ENCODE data around the gene STPG4.

STPG4 gene

DNA sequence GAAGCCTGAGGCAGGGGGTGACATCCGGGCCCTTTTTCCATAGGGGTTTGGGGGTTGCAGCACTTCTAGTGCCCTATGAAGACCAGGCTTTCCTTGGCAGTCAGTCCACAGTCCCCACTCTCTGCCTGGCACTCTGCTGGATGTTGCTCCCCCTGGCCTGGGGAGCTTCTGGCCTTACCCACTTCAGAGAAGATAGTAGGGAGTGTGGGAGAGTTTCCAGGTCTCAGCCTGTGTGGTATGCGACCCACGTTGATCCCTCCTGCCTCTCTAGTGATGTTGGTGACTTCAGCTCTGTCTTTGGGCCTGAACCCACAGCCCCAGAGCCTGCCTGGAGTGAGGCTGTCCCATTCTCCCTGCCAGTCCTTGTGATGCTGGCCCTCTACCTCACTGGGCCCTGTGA, 105.6 kb downstream of the STPG4 start:
- DNase-seq = no peak

- no peak for DNase-seq
These were observed 106.2 kb downstream of the STPG4 start for GRCh38 chr2:47048801-47049480.

DNA sequence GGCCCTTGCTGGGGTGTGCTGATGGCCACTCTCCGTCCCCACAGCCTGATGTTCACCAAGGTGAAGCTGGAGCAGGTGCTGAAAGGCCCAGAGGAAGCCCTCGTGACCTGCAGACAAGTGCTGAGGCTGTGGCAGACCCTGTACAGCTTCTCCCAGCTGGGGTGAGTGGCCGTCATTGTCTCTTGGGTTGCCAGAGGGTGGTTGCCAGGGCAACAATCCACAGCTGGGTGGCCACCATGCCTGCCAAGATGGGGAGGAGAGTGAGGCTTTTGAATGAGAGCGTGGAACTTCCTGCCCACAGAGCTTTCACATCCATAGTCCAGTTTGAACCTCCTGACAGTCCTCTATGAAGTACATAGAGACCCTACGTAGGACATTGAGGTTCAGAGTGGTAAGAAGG, 108.8 kb downstream of the STPG4 start:
- DNase-seq = peak; percentile 62

GRCh38 chr2:47043891-47044239, 111.2 kb downstream of the STPG4 start:
- DNase-seq = peak; percentile 15

DNA sequence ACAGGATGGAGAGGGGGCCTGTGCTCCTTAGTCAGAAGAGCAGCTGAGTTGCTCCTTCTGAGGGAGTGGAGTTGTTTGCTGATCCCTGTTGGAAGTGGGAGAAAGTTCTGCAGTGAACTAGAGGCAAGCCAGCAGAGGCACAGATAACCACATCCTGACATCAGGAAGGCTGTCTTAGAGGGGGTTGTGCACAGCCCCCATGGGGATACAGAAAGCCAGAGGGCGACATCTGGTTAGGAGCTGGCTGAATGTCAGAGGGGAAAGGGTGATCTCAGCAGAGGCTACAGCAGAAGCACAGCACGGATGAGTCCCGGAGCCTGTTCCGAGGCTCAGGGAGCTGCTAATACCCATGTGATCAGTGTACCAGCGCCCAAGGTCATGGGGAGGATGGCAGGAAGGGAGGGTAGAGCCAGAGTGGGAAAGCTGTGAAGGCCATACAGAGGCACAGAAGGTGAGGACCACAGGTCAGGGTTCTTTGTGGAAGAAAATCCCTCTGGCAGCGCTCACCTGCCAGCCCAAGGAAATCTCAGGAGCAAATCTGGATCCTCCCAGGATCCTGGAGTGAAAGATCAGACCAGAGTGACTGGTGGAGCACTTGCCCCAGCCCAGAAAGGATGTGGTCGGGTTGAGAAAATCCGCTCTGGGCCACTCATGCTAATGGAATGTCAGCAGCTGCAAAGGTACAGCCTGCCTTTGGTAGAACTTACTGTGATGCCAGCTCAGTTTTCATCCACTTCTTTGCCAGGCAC, 111.8 kb downstream of the STPG4 start:
- no peak for DNase-seq

DNA sequence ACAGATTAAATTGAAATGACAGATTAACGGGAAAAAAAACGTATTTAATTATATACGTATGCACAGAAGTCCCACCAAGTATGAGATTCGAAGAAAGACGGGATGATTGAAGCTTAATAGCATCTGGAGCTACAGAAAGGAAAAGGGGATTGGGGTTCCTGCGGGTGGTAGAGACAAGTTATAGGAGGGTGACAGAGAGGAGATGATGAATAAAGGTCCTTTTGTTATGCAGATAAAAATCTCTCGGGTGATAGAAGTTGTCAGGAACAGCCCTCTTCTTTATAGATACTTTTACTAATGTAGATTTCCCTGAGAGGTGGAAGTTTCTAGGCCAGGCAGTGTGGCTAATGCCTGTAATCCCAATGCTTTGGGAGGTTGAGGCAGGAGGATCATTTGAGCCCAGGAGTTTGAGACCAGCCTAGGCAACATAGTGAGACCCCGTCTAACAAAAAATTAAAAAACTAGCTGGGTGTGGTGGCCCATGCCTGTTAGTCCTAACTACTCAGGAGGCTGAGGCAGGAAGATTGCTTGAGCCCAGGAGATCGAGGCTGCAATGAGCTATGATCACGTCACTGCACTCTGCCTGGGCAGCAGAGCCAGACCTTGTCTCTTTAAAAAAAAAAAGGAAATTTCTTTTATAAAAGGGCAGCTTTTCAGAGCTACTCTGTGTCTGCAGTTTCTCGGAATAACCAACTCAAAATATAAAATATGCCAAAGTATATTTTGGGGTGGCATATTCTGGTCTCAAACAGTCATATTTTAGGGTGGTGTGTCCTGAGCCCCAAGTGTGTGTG, 113.0 kb downstream of the STPG4 start:
- DNase-seq = no peak

GRCh38 chr2:47041063-47041462, 114.0 kb downstream of the STPG4 start:
- no peak for DNase-seq

- no peak for DNase-seq
These were observed 114.5 kb downstream of the STPG4 start for GRCh38 chr2:47040651-47041050.

DNA sequence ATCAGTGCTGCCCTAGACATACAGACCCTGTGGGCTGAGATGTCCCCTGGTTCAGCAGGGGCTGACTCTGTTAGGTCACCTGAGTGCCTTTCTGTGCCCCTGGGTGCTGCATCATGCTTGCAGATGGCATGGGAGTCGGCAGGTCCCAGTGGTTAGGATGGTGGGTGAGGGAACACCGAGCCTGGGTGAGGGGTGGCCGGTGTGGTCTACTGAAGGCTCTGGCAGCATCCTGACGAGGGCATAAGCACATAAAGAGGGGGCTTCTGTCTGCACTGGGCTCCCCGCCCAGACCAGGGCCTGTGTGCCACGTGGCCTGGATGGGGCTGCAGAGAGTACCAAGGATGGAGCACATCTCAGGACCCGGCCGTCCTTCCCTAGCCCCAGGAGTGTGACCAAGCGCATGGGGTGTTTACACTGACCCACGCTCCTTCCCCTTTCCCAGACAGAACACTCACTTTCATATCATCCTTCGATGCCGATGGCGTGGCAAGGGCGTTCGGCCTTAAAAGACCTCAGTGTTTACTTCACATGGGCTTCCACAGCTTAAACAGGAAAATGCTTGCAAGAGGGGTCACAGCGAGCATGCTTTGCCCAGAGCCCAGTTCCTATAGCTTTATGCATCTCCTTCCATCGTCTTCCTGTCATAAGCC, 115.1 kb downstream of the STPG4 start:
- DNase-seq = no peak

DNA sequence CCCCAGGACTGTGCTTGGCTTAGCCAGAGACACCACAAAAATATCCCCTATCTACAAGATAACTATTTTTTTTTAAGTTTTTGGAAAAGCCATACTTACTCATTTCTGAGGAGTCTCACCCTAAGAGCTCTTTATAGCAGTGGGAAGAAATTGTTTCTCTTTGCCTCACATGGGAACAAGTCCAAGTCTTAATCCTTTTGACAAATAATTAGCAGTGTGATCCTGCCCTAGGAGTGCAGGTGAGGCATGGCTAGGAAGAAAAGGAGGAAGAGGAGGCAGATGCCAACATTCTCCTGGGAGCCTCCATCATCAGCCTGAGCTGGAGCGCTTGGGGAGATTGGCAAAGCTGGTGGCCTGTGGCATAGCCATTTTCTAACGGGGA, 115.6 kb downstream of the STPG4 start:
- DNase-seq = no peak

DNA sequence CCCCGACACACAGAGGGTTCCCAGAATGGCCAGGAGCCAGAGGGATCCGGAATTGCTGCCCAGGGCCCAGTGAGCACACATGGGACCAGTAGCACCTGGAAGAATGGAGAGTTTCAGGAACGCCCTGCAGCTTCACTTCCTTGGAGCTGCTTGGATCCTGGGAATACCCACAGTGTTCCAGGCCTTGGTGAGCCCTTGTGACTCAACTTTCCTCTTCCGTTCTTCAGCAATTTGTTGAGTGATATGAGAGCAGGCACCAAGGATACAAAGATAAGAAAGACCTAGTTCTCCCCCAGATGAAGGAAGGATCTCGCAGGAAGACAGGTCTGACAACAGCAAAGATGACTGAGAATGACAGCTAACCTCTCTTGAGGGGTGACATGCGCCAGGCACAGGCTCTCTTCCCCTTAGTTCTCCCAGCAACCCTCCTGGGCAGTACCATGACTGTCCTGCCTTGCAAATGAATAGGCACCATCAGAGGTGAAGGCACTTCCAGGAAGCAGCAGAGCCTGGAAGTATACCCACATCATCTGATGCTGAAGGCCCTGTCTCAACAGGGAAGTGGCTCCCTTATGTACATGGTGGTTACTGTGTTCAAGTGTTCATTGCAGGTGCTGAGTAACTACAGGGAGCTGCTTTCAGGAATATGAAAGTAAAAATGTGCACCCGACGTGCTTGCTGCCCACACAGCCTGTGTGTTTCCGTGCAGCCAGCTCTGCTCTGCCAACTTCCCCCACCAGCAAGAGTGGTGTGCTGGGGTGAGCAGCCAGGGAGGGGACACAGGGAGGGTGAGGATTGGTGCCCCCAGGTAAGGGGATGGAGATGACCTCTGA, 116.2 kb downstream of the STPG4 start:
- no peak for DNase-seq

DNA sequence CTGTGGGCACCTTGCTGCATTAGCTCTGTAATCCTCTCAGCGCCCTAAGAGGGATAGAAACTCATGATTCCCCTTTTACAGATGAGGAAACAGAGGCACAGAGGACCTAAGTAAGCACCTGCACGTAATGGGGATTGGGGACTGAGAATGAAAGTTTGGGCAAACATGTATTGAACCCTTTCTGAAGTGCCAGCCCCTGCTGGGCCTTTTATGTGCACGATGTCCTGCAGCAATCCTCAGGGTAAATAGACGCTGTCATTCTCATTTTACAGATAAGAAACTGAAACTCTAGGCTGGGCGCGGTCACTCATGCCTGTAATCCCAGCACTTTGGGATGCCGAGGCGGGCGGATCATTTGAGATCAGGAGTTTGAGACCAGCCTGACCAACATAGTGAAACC, 117.4 kb downstream of the STPG4 start:
- DNase-seq = no peak

Data from NCI-H2029 treated with DMSO at 0.1 percent for 48 hours (cell line).